GM12878 (cell line): Measurements from ENCODE around the gene NPAS3. TPM values are rescaled to one million over a fixed set of nuclear protein-coding genes. Genes with fewer than 3 reads are reported as not detected.
A peak's percentile ranks its signal among the peaks of the same experiment; 100 is the strongest.

Source experiments
- ATAC-seq: fragments of 200-7000 bp; cut with Tn5 transposase; 3 replicates; pipeline ENCODE4 v1.9.1; 2020; ENCODE audit warnings: mild to moderate bottlenecking, moderate library complexity
- BruUV-seq: library from RNA; stranded (reverse); fragments of 400-500 nt; replicated peaks from 2 replicates; lab custom pipeline; 2021; lab: Mats Ljungman, UMichigan
- CTCF ChIA-PET: fragments of 300-600 bp; sonication (Branson Sonifier 250); formaldehyde crosslinking; extraction: SDS; loops from one replicate; lab custom pipeline; 2021; ENCODE audit warnings: inconsistent platforms; lab: Yijun Ruan, JAX
- POLR2A ChIA-PET: fragments of 350-600 bp; formaldehyde crosslinking; extraction: SDS; loops from one replicate; lab custom pipeline; 2021; ENCODE audit warnings: inconsistent platforms; lab: Charles Lee
- RAD21 ChIA-PET: fragments of 300-600 bp; sonication (Branson Sonifier 250); formaldehyde crosslinking; loops from one replicate; lab custom pipeline; 2023; ENCODE audit warnings: antibody characterized with exemption; ENCODE audit not compliant: unreplicated experiment; lab: Charles Lee
- SMC1A ChIA-PET: fragments of 300-600 bp; sonication (Branson Sonifier 250); formaldehyde crosslinking; loops from one replicate; lab custom pipeline; 2023; ENCODE audit not compliant: unreplicated experiment, uncharacterized antibody; lab: Charles Lee
- DNase-seq: peaks from one replicate; pipeline ENCODE4 v3.0.0-alpha.2; 2011; ENCODE audit warnings: low read depth, low spot score
- FAIRE-seq: peaks from 3 replicates; lab custom pipeline; 2011; peaks lifted over from hg19 to GRCh38; lab: Jason Lieb, UNC
- H2AFZ ChIP-seq: 2 replicates; pipeline ENCODE4 v1.6.0; 2011; ENCODE audit warnings: low read depth, low read length, control low read depth; ENCODE audit not compliant: control insufficient read depth
- H3K27ac ChIP-seq: 2 replicates; pipeline ENCODE4 v1.5.1; 2011; ENCODE audit warnings: control low read depth; ENCODE audit not compliant: control insufficient read depth, insufficient read depth
- H3K27me3 ChIP-seq, 2 experiments: replicated peaks in 1 of 2; 2 replicates each; pipeline versions ENCODE4 v1.6.0 to v1.6.1; 2011; ENCODE audit warnings: low read length in 1 of 2; ENCODE audit not compliant: control insufficient read depth in 2 of 2, insufficient read depth in 2 of 2
- H3K36me3 ChIP-seq, 2 experiments: 2 replicates each; pipeline ENCODE4 v1.5.1; 2011; ENCODE audit warnings: low read length in 1 of 2; ENCODE audit not compliant: control insufficient read depth in 2 of 2, insufficient read depth in 2 of 2
- H3K4me1 ChIP-seq: 2 replicates; pipeline ENCODE4 v1.6.1; 2011; ENCODE audit warnings: mild to moderate bottlenecking, low read length, moderate library complexity, mixed read lengths; ENCODE audit not compliant: control insufficient read depth, insufficient read depth
- H3K4me2 ChIP-seq: 2 replicates; pipeline ENCODE4 v1.6.0; 2011; ENCODE audit warnings: control low read depth; ENCODE audit not compliant: control insufficient read depth, insufficient read depth
- H3K4me3 ChIP-seq: fragments of 200-600 bp; sonication (generic); 2 replicates; pipeline ENCODE4 v1.5.1; 2016
- H3K79me2 ChIP-seq: 2 replicates; pipeline ENCODE4 v1.6.0; 2011; ENCODE audit warnings: low read length; ENCODE audit not compliant: control insufficient read depth, insufficient read depth
- H3K9ac ChIP-seq: 2 replicates; pipeline ENCODE4 v1.8.0; 2011; ENCODE audit warnings: low read length, control low read depth, mixed read lengths; ENCODE audit not compliant: control insufficient read depth, insufficient read depth
- H3K9me3 ChIP-seq: replicated peaks from 3 replicates; pipeline ENCODE4 v1.5.1; 2011; ENCODE audit warnings: mild to moderate bottlenecking, low read length; ENCODE audit not compliant: control insufficient read depth, insufficient read depth
- H4K20me1 ChIP-seq: 2 replicates; pipeline ENCODE4 v1.6.0; 2011; ENCODE audit not compliant: control insufficient read depth, insufficient read depth
- CREB1 ChIP-seq: IDR thresholded peaks from 2 replicates; pipeline ENCODE4 v1.6.1; 2012; ENCODE audit warnings: low read depth, mild to moderate bottlenecking, inconsistent platforms
- ELK1 ChIP-seq: IDR thresholded peaks from 2 replicates; pipeline ENCODE4 v1.6.1; 2012; ENCODE audit warnings: low read depth, low read length, improper control_type of control experiment
- EP300 ChIP-seq, 2 experiments: fragments of 150-350 bp in 1 of 2; IDR thresholded peaks; 2 replicates each; pipeline ENCODE4 v1.6.1; 2011 to 2012; ENCODE audit warnings: low read depth in 2 of 2, low read length in 2 of 2, borderline replicate concordance in 1 of 2, improper control_type of control experiment in 1 of 2, inconsistent platforms in 1 of 2; ENCODE audit not compliant: control insufficient read depth in 1 of 2
- ETV6 ChIP-seq, 2 experiments: fragments of 450-650 bp in 1 of 2; IDR thresholded peaks in 1 of 2; conservative IDR thresholded peaks in 1 of 2; 2 replicates each; pipeline ENCODE4 v1.6.1; 2014; ENCODE audit warnings: antibody characterized with exemption in 1 of 2, borderline replicate concordance in 1 of 2, low read depth in 1 of 2, mild to moderate bottlenecking in 1 of 2, moderate library complexity in 1 of 2
- IKZF1 ChIP-seq: fragments of 450-650 bp; conservative IDR thresholded peaks from 2 replicates; pipeline ENCODE4 v1.6.1; 2017; ENCODE audit warnings: antibody characterized with exemption, mild to moderate bottlenecking
- IKZF2 ChIP-seq, 2 experiments: fragments of 450-650 bp; IDR thresholded peaks; 2 replicates each; pipeline ENCODE4 v1.6.1; 2017; ENCODE audit warnings: mild to moderate bottlenecking in 2 of 2, moderate library complexity in 2 of 2
- NFXL1 ChIP-seq: fragments of 450-650 bp; IDR thresholded peaks from 2 replicates; pipeline ENCODE4 v1.6.1; 2017; ENCODE audit warnings: antibody characterized with exemption, mild to moderate bottlenecking, borderline replicate concordance
- NRF1 ChIP-seq: conservative IDR thresholded peaks from 2 replicates; pipeline ENCODE4 v1.6.1; 2011; ENCODE audit warnings: mild to moderate bottlenecking, low read depth, low read length, improper control_type of control experiment
- PAX5 ChIP-seq: IDR thresholded peaks from 2 replicates; pipeline ENCODE4 v1.6.1; 2011; ENCODE audit warnings: low read depth, low read length, borderline replicate concordance
- SMC3 ChIP-seq: IDR thresholded peaks from 2 replicates; pipeline ENCODE4 v1.6.1; 2011; ENCODE audit warnings: low read length, improper control_type of control experiment, borderline replicate concordance
- SP1 ChIP-seq: IDR thresholded peaks from one replicate; pipeline ENCODE4 v1.6.1; 2011; ENCODE audit warnings: low read depth, low read length
- TBL1XR1 ChIP-seq: IDR thresholded peaks from 2 replicates; pipeline ENCODE4 v1.6.1; 2012; ENCODE audit warnings: low read depth, low read length, improper control_type of control experiment
- YY1 ChIP-seq: IDR thresholded peaks from 2 replicates; pipeline ENCODE4 v1.6.1; 2011; ENCODE audit warnings: low read depth, mild to moderate bottlenecking, low read length
- ZBTB11 ChIP-seq: fragments of 450-650 bp; formaldehyde crosslinking; IDR thresholded peaks from 2 replicates; pipeline ENCODE4 v1.5.0; 2022; ENCODE audit warnings: mild to moderate bottlenecking, missing genetic modification characterization
- WGBS: methylation state at CpG from one replicate; pipeline ENCODE4 v1.1.6; 2016; ENCODE audit warnings: low lambda C conversion rate; ENCODE audit not compliant: insufficient replicate concordance, insufficient coverage; ENCODE audit errors: missing lambda C conversion rate; 5-methylcytosine and 5-hydroxymethylcytosine counted together
- in situ Hi-C: fragments of 300-500 bp; cut with MboI; formaldehyde crosslinking; loops from 9 replicates; pipeline ENCODE4 v1.14.3; 2018; ENCODE audit warnings: mixed read lengths
- intact Hi-C: fragments of 100-400 bp; cut with micrococcal nuclease; formaldehyde crosslinking; loops from one replicate; pipeline ENCODE4 v1.14.2; 2022; ENCODE audit not compliant: unreplicated experiment
- polyA plus RNA-seq, 11 experiments: library from polyadenylated mRNA; depleted of rRNA in 4 of 11; unstranded in 6 of 11; stranded (reverse) in 5 of 11; fragments of >200 nt; fragmentation: Nextera tagmentation in 4 of 11; fragmentation: Illumina TruSeq in 1 of 11; extraction: Ambion mirVana in 4 of 11; extraction: Trizol in 1 of 11; gene quantifications; 1 replicate in 1 of 11; 2 replicates in 10 of 11; pipeline versions ENCODE4 v1.2.1 to v1.2.3, GENCODE V29; 2011 to 2016; ENCODE audit warnings: inconsistent platforms in 2 of 11, missing spikeins in 2 of 11, low read depth in 1 of 11
- total RNA-seq, 4 experiments: library from RNA; depleted of rRNA in 3 of 4; stranded (reverse); fragments of >200 nt in 3 of 4; fragmentation: Illumina TruSeq in 1 of 4; extraction: Trizol in 1 of 4; gene quantifications; 2 replicates each; pipeline versions ENCODE4 v1.2.1 to v1.2.3, GENCODE V29; 2013 to 2021

Gene NPAS3
- total and polyA plus RNA-seq, 10 of the 15 experiments (the other 5 are each of a cell fraction or from before 2014, with no cell fraction given), result under 0.01 to 2.7 (median 0.03) TPM; not detected in 6

GRCh38 chr14:33848009-33848408 is 909.3 kb downstream of the NPAS3 start (continued):
- no peak for TF ChIP-seq ETV6 (conservative IDR thresholded peaks at IDR 0.05 in 1 of 2, IDR thresholded peaks at IDR 0.05 in 1 of 2; ENCODE audit: borderline replicate concordance in 1 of 2, low read depth in 1 of 2)
- TF ChIP-seq CREB1, result no peak
- TF ChIP-seq SP1, result no peak
- TF ChIP-seq NRF1, result no peak
- no peak for TF ChIP-seq NFXL1
- TF ChIP-seq ZBTB11 (CRISPR knock-in tag), result no peak
- TF ChIP-seq, all 136 proteins: peak for 0

- H3K4me1 ChIP-seq, result no peaks in the 10 kb centered on the region
- H3K4me2 ChIP-seq, result no peak overlapping the region
- ChIA-PET CTCF (interaction anchor here (0.5 to 21.4 kb wide), 54 partner anchors 9 to 1278 kb away, joined by 3 to 809 read pairs (median 6); no protein-coding TSS in a partner anchor), SMC1A (interaction anchor here (0.6 to 17.6 kb wide), 48 partner anchors 8 to 1273 kb away, joined by 3 to 668 read pairs (median 4); no protein-coding TSS in a partner anchor), RAD21 (interaction anchor here (0.6 to 19.1 kb wide), 34 partner anchors 9 to 452 kb away, joined by 3 to 466 read pairs (median 5); no protein-coding TSS in a partner anchor), POLR2A (interaction anchor here (0.6 to 1.4 kb wide), 4 partner anchors 8 to 99 kb away, joined by 3 to 5 read pairs (median 4); no protein-coding TSS in a partner anchor)
- ATAC-seq (peak; percentile 86), FAIRE-seq (no peak), DNase-seq (no peak)
- H2AFZ ChIP-seq, result no peak overlapping the region
- H3K79me2 ChIP-seq, result no peaks in the 10 kb centered on the region
- 40% methylated on average over 8 of the region's 8 CpGs for WGBS
- no peaks in the 10 kb centered on the region for H4K20me1 ChIP-seq
- H3K27me3 ChIP-seq, result no peaks in the 10 kb centered on the region; a peak in 1 of 4 replicates
- in situ Hi-C loops (no loop called here), intact Hi-C loops (loop anchor here (1.0 to 10.0 kb wide), 3 partner anchors 106 to 379 kb away; partner anchors contain the start of gene EGLN3)
- H3K9me3 ChIP-seq, result no peaks in the 10 kb centered on the region
- BruUV-seq, result no TSS peak
- no peak overlapping the region for H3K9ac ChIP-seq
- no peak overlapping the region for H3K4me3 ChIP-seq
- no peak overlapping the region for H3K27ac ChIP-seq
- H3K36me3 ChIP-seq, result no peaks in the 10 kb centered on the region
- TF ChIP-seq IKZF2 (IDR thresholded peaks at IDR 0.05) (peak in 1 of 2 experiments; percentile 19; a peak in 1 of 4 replicates), EP300 (IDR thresholded peaks at IDR 0.05; ENCODE audit: borderline replicate concordance in 1 of 2, control insufficient read depth in 1 of 2, low read depth in 2 of 2, low read length in 2 of 2) (no peak), ELK1 (no peak), SMC3 (peak; percentile 68; the same call in 1 of the 2 replicates), YY1 (0 out of 2 replicates have a peak, but pooled peaks have one; percentile 35), TBL1XR1 (no peak), IKZF1 (peak; percentile 46; the same call in 1 of the 2 replicates), PAX5 (no peak)
Measured at GRCh38 chr14:33848706-33849454, 910.2 kb downstream of the NPAS3 start.
